LNCAP (cell line): ENCODE data around the gene SORCS1.

Experiments
- TF ChIP-seq, protein P1 (sequence below): fragments of 450-650 bp; IDR thresholded peaks from 2 replicates; pipeline ENCODE4 v1.5.1; 2017; ENCODE audit warnings: mild to moderate bottlenecking

The SORCS1 gene

DNA sequence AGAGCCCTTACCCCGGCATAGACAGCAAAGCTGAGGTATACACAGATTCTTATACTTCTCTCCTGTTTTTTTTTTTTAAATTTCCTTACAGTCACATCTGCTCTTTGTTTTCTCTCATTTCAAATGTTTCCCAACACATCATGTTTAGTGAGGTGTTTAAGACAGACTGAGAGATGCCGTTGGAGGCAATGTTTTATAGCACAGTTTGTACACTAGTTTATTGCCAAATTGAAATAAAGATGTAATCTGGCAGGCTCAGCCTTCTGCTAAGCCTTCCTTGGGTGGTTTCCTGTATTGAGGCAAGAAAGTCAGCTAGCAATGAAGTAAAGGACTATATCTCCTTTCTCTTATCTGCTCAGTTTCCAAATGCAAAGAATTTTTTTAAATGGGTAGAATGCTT lies 393.4 kb downstream of the SORCS1 start:
- TF ChIP-seq, protein P1, sequence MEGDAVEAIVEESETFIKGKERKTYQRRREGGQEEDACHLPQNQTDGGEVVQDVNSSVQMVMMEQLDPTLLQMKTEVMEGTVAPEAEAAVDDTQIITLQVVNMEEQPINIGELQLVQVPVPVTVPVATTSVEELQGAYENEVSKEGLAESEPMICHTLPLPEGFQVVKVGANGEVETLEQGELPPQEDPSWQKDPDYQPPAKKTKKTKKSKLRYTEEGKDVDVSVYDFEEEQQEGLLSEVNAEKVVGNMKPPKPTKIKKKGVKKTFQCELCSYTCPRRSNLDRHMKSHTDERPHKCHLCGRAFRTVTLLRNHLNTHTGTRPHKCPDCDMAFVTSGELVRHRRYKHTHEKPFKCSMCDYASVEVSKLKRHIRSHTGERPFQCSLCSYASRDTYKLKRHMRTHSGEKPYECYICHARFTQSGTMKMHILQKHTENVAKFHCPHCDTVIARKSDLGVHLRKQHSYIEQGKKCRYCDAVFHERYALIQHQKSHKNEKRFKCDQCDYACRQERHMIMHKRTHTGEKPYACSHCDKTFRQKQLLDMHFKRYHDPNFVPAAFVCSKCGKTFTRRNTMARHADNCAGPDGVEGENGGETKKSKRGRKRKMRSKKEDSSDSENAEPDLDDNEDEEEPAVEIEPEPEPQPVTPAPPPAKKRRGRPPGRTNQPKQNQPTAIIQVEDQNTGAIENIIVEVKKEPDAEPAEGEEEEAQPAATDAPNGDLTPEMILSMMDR, result no peak

DNA sequence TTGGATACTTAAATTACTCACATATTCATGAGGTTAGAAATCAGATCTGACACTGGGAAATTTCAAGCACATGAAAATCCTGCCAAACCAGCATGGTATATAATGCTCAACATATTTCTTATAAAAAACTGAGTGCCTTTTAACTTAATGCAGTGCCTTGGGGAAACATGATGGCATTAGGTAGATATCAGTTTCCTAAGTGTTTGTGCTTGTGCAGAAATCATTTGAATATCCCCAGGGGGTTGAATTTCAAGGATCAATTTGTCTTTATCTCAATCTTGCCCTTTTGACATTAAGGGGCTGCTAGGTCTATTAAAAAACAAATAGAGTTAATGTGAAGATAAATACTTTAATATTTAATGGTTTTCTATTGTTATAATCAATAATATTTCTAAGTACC lies 396.3 kb downstream of the SORCS1 start:
- TF ChIP-seq, protein P1, result no peak

DNA sequence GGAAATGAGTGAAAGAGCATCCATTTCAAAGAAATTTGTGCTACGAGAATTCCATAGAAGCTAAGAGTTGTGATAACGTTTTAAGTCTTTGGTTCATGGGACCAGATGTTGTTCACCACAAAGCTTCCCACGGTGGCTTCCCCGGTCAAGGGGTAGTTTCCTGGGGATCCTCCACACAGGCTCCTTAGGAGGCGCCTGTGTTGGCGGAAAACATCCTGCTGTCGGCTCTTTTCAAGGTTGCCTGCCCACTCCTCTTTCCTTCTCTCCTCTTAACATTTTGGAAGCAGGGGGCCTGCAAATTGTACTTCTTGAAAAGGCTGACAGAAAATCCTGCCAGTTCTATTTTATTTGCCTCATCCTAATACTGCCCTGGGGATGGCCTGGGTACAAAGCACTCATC lies 398.6 kb downstream of the SORCS1 start:
- TF ChIP-seq, protein P1, result no peak

DNA sequence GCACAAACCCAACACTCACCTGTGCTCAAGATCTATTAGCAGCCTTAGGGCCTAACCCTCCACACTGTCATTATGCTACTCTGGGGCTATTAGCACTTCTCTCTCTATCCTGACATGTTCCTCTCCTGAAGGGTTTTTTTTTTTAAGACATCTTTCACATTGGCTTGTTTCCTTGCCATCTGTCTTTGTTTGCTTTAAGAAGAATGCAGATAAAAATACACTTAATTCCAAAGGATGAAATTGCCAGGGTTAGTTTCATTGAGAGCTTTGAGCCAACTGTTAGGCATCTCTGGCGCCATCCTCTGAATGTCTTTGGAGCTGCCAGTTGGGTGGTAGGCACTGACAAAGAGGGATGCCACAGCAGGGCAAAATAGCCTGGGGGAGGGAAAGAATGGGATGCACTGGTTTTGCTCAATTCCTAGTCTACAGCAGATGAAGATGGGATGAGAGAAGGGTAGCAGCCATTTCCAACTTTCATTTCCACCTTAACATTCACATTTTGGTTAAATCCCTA lies 399.2 kb downstream of the SORCS1 start:
- TF ChIP-seq, protein P1, result no peak

DNA sequence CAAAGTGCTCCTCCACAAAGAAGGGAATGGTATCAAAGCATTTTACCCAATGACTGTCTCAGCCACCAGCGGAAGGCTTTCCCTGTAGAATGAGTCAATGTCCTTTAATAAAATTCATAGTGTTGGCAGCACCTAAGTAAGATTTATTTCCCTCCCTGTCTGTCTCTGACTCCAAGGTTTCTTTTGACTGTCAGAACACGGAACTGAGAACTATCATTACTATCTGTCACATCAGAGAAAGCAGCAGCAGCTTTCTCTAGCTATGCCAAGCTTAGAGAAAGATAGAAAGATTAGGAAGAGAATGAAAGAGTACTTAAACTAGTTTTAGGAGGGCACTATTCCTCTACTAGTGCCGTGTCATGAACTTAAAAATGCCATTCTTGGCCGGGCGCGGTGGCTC lies 400.1 kb downstream of the SORCS1 start:
- TF ChIP-seq, protein P1, result no peak

DNA sequence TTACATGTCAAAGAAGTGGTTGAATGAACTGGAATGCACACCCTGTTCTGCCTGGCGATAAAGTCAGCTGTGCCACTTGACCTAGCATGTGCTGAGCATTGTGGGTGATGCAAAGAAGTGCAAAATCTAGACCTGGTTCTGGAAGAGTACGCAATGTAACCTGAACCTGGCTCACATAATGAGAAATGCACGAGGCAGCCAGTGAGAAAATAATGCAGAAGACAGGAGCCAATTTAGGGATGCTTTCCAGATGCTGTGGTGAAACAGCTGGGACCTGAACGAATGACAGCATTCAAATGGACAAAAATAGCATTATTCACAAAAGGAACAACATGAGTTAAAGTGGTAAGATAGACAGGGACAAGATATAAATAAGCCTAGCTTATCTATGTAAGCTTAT lies 402.6 kb downstream of the SORCS1 start:
- TF ChIP-seq, protein P1, result no peak

DNA sequence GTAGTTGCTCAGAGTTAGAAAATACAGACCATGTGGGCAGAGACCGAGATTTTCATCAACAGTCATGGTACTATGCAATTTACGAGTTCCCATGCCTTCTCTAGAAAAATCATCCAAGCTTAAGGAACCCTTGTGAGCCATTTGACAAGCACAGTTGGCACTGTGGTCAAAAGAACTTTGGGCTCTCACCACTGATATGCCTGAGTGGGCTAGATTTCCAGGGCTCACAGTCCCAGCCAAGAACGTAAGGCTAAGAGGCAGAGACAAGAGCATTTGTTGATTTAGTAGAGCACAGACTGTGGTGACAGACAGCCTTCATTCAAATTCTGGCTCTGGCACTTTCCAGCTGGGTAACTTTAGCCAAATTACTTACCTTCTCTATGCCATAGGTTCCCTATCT lies 407.0 kb downstream of the SORCS1 start:
- TF ChIP-seq, protein P1, result no peak

DNA sequence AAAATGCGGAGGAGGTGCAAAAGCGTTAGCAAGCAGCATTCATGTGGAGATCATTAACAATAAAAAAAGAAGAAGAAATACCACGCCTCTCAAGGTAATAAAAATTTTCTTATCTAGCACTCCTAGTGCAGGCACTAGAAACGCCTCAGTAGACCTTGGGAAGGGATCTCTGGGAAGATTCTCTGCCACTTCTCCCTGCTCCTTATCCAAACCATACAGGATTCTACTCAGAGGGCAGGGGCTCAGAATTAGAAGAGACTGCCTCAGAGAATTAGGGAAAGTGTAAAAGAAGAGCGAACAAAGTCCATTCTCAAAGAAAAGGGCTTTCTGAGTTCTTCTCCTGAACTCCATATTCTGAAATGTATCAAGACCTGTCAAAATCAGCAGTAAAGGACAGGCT lies 413.4 kb downstream of the SORCS1 start:
- TF ChIP-seq, protein P1, result no peak
